ENCODE results near the gene C20orf173.
"Not testable (repeated sequence)": the region's sequence is repeated elsewhere in the genome, so short reads cannot be mapped to it uniquely, and the experiment has no call there.

C20orf173 gene

GRCh38 chr20:35546127-35546526 is 16.7 kb upstream of the C20orf173 start:
- DNase-seq (ENCODE audit: low spot score), result no peak

- not testable (repeated sequence) for DNase-seq (ENCODE audit: low spot score)
These were observed 15.5 kb upstream of the C20orf173 start for GRCh38 chr20:35544941-35545340.

- DNase-seq (ENCODE audit: low spot score), result no peak
These were observed 15.0 kb upstream of the C20orf173 start for GRCh38 chr20:35544436-35544835.

DNA sequence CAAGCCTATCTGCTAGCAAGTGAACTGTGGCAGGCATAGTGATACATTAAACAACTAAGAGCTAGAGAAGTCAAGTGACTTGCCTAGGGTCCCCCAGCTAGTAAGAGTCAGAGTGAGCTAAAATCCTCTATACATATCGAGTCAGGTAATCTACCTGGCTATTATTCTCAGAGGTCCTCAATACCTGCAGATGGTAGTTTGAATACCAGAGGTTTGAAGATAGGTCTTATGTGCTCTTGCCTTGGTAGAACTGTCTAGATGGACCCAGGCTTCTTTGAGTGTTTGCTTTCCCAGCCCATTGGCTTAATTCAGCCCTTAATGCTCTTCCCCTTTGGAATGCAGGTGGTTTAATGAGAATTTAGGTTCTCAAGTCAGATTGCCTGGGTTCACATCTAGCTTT is 13.5 kb upstream of the C20orf173 start:
- DNase-seq (ENCODE audit: low spot score), result no peak

DNA sequence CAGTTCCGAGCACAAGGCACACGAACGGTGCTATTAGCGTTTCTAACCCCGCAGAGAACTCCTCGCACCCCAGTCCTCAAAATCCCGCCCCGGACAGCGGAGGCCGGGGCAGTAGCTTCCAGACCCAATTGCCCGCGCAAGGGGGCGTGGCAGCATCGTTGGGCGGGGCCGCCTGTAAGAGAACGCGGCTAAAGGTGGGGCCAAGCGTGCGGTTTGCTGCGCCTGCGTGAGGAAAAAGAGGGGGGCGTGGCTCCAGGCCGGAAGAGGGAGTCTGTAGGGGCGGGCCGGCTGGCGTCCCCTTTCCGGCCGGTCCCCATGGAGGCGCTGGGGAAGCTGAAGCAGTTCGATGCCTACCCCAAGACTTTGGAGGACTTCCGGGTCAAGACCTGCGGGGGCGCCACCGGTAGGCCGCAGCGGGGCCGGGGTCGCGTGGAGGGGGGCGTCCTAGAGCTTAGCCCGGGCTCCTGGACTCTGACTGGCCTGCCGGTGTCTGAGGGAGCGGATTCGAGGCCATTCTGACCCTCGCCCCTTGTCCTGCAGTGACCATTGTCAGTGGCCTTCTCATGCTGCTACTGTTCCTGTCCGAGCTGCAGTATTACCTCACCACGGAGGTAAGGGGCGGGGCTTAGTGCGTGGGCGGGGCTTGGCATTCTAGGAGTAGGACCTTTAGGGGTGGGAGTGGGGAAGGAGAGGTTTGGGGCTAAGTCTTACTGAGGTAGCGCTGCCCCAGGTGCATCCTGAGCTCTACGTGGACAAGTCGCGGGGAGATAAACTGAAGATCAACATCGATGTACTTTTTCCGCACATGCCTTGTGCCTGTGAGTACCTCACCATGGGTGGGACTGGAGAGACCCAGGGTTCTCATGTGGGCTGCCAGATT is 12.6 kb upstream of the C20orf173 start, which contains the start of gene ERGIC3:
Gene ERGIC3 (plus strand): TSS at position 296 of the 880 bp plus-strand sequence. CDS start 20 bp downstream, at position 316.
- DNase-seq (ENCODE audit: low spot score), result peak; percentile 92

DNA sequence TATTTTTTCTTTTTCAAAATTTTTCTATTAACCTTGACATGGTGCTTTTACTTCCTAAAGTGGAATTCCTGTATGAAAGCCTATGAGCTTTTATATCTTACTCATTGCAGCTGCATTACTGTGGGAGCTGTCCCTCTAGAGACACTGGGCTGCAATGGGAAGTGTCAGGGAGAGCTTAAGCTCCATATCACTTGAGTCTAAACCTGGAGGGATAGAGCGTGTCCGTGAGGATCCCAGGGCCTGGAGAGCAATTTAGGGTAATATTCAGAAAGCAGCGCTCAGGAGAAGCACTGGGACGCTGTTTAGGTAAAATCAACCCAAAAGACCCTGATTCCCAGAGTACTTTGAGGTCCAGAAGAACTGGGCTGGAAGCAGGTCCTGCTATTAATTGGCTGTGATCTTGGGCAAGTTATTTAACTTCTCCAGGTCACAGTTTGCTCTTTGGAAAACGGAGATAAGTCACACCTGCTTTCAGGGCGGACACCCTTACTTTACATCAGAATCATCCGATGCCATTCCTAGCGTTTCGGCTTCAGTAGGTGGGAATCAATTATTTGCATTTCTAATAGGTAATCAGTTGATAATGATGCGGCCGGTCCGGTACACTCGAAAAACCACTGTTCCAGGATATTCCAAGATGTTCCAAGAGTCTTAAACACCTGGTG is 11.8 kb upstream of the C20orf173 start:
- no peak for DNase-seq (ENCODE audit: low spot score)

GRCh38 chr20:35539756-35540212 is 10.3 kb upstream of the C20orf173 start:
- peak; percentile 17 for DNase-seq (ENCODE audit: low spot score)

DNA sequence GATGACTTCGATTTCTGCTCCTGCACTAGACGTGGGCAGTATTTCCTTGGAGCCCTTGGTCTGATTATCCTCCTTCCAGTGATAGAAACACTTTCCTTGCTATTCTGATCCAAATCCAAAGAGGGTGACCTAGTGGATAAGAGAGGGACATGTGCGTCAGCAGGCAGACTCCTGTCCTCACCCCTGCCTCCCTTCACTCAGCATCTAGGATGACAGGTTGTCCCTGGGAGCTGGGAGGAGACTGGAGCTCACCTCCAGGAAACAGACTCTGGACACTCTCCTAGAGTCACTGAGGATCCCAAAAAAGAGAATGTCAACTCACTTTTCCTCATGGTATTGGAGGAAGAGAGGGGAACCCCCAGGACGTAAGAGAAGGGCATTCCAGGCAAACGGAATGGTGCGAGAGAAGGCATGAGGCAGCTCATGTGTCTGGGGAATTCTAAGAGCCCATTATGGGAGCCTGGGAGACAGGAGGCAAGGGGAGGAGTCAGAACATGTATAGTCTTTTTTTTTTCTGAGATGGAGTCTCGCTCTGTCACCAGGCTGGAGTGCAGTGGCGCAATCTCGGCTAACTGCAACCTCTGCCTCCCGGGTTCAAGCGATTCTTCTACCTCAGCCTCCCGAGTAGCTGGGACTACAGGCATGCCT is 2.2 kb downstream of the C20orf173 start:
- DNase-seq (ENCODE audit: low spot score), result no peak

- DNase-seq (ENCODE audit: low spot score), result no peak
These were observed 3.8 kb downstream of the C20orf173 start for GRCh38 chr20:35525639-35526038.

GRCh38 chr20:35523298-35523888 is 6.1 kb downstream of the C20orf173 start:
- DNase-seq (ENCODE audit: low spot score), result no peak

DNA sequence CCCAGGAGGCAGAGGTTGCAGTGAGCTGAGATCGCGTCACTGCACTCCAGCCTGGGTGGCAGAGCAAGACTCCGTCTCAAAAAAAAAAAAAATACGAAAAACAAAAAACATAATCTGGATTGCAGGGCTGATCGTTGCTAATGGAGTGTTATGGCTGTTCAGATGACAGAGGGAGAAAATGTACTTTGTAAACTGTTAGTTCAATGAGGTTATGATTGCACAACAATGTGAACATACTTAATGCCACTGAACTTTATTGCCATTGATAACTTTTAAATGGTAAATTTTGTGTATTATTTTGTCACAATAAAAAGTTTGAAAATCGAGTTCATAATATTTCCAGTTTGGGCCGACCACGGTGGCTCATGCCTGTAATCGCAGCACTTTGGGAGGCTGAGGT is 10.5 kb downstream of the C20orf173 start:
- no peak for DNase-seq (ENCODE audit: low spot score)

DNA sequence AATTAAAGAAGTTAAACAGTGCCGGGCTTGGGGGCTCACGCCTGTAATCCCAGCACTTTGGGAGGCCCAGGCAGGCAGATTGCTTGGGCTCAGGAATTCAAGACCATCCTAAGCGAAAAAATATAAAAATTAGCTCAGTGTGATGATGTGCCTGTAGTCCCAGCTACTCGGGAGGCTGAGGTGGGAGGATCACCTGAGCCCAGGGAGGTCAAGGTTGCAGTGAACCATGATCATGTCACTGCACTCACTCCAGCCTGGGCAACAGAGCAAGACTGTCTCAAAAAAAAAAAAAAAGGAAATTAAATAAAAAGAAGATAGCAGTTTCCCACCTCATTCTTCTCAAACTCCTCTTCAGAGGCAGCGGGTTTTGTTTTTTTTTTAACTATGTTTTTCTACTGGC is 11.7 kb downstream of the C20orf173 start:
- not testable (repeated sequence) for DNase-seq (ENCODE audit: low spot score)

DNA sequence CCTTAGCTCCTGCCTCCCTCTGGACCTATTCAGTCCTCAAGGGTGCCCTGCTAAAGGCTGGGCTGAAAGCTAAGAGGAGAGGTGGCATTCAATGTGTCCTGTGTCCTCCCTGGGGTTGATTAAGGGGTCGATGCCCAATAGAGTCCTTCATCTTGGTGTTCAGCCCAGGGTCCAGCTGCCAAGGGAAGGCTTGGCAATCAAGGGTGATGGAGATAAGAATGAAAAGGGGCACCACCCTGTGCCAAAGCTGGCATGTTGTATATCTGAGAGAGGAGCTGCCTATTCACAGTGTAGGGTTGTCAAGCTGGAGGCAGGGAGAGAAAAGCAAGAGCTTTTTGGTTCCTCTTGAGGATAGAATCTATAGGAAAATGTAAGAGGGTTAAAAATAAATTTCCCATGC is 12.3 kb downstream of the C20orf173 start:
- no peak for DNase-seq (ENCODE audit: low spot score)

- DNase-seq (ENCODE audit: low spot score), result no peak
These were observed 13.4 kb downstream of the C20orf173 start for GRCh38 chr20:35515949-35516645.

GRCh38 chr20:35515341-35515740 is 14.1 kb downstream of the C20orf173 start:
- DNase-seq (ENCODE audit: low spot score), result no peak

GRCh38 chr20:35514371-35514932 is 15.0 kb downstream of the C20orf173 start:
- no peak for DNase-seq (ENCODE audit: low spot score)

- DNase-seq (ENCODE audit: low spot score), result no peak
These were observed 17.5 kb downstream of the C20orf173 start for GRCh38 chr20:35511814-35512420.

DNA sequence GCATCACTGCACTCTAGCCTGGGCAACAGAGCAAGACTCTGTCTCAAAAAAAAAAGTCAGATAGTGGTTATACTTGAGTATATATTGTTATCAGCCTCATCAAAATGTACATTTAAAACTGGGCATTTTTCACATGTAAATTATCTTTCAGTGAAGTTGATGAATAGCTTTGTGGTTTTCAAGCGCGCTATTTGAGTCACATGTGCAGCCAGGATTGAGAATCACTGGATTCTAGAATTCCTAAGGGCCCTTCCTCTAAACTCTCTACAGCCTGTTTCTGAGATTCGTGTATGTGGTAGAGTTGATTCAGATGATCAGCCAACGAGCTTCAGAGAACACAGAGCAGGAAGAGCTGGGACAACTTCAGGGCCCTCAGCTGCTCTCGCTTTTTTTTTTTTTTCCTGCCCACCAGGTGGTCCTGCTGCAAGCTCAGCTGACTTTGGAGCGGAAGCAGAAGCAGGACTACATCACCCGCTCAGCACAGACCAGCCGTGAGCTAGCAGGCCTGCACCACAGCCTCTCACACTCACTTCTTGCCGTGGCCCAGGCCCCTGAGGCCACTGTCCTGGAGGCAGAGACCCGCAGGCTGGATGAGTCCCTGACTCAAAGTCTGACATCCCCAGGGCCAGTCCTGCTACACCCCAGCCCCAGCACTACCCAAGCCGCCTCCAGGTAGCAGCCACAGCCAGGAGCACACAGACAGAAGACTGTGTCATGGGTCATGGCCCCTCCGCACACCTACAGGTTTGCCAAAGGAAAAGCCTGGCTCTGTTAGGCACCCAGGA is 18.3 kb downstream of the C20orf173 start:
- no peak for DNase-seq (ENCODE audit: low spot score)

GRCh38 chr20:35508493-35509218 is 20.8 kb downstream of the C20orf173 start:
- DNase-seq (ENCODE audit: low spot score), result no peak

Data from globus pallidus (tissue), 1 donor.